BE2C (cell line): ENCODE measurements around the gene CFAP299.
"Not testable (repeated sequence)": the region's sequence is repeated elsewhere in the genome, so short reads cannot be mapped to it uniquely, and the experiment has no call there.

Experiments
- DNase-seq: peaks from one replicate; pipeline ENCODE4 v3.0.0-alpha.2; 2020
- H3K27me3 ChIP-seq: fragments of 250-450 bp; sonication (Bioruptor Pico); 2 replicates; pipeline ENCODE4 v1.5.1; 2020; ENCODE audit warnings: mild to moderate bottlenecking
- H3K36me3 ChIP-seq: fragments of 250-450 bp; sonication (Bioruptor Pico); 2 replicates; pipeline ENCODE4 v1.5.1; 2020; ENCODE audit warnings: mild to moderate bottlenecking
- H3K4me1 ChIP-seq: fragments of 250-450 bp; sonication (Bioruptor Pico); 2 replicates; pipeline ENCODE4 v1.5.1; 2020
- H3K4me3 ChIP-seq: 2 replicates; pipeline ENCODE4 v1.5.1; 2011; ENCODE audit warnings: low read depth, low read length
- H3K9me3 ChIP-seq: fragments of 250-450 bp; sonication (Bioruptor Pico); 2 replicates; pipeline ENCODE4 v1.5.1; 2020
- TF ChIP-seq, protein P1 (sequence below): IDR thresholded peaks from 2 replicates; pipeline ENCODE4 v1.5.1; 2012; ENCODE audit warnings: mild to moderate bottlenecking, low read depth, low read length

The CFAP299 gene

DNA sequence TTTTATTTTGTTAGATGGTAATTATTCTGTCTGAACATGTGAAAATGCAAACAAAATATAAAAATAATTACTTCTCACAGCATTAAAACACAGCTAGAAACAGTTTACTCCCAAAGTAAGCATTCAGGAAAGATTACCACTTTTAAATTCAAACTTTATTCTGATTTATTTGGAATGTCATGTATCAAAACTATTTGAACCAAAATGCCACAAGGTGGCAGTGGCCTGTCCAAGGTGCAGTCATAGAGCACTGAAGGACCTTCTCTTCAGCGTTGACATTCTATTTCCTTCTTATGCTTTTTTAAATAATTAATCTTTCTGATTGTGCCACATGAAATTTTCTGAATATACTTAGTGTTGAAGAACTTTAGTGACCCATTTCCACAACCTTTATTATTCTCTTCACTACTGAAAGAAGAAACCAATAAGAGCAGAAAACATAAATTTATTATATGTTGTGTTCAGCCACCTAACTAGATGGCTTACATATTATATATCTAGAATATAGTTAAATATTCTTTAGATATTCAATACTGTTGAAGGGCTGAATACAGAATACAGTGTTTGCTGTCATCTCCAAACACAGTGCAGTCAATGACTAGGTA is 283.6 kb downstream of the CFAP299 start:
- TF ChIP-seq, protein P1, sequence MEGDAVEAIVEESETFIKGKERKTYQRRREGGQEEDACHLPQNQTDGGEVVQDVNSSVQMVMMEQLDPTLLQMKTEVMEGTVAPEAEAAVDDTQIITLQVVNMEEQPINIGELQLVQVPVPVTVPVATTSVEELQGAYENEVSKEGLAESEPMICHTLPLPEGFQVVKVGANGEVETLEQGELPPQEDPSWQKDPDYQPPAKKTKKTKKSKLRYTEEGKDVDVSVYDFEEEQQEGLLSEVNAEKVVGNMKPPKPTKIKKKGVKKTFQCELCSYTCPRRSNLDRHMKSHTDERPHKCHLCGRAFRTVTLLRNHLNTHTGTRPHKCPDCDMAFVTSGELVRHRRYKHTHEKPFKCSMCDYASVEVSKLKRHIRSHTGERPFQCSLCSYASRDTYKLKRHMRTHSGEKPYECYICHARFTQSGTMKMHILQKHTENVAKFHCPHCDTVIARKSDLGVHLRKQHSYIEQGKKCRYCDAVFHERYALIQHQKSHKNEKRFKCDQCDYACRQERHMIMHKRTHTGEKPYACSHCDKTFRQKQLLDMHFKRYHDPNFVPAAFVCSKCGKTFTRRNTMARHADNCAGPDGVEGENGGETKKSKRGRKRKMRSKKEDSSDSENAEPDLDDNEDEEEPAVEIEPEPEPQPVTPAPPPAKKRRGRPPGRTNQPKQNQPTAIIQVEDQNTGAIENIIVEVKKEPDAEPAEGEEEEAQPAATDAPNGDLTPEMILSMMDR: peak; percentile 22
- no peak overlapping the region for H3K4me3 ChIP-seq
- no peaks in the 10 kb centered on the region for H3K4me1 ChIP-seq
- H3K36me3 ChIP-seq: no peaks in the 10 kb centered on the region
- H3K9me3 ChIP-seq: no peaks in the 10 kb centered on the region
- no peaks in the 10 kb centered on the region for H3K27me3 ChIP-seq
- DNase-seq: no peak

DNA sequence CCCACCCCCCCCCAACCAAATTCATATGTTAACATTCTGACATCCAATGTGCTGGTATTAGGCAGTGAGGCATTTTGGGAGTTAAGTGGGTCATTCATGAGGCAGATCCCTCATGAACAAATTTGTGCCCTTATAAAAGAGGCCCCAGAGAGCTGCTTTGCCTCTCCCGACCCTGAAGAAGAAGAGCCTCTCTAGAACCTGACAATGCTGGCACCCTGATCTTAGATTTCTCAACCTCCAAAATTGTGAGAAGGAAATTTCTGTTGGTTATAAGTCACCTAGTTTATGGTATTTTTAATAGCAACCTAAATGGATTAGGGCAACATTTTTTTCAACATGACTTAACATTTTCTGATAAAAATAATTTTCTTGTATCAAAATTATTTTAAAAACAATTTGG is 296.3 kb downstream of the CFAP299 start:
- no peak for DNase-seq
- no peaks in the 10 kb centered on the region for H3K9me3 ChIP-seq
- TF ChIP-seq, protein P1: no peak
- H3K36me3 ChIP-seq: no peaks in the 10 kb centered on the region
- H3K27me3 ChIP-seq: no peaks in the 10 kb centered on the region
- H3K4me1 ChIP-seq: no peaks in the 10 kb centered on the region
- no peak overlapping the region for H3K4me3 ChIP-seq

DNA sequence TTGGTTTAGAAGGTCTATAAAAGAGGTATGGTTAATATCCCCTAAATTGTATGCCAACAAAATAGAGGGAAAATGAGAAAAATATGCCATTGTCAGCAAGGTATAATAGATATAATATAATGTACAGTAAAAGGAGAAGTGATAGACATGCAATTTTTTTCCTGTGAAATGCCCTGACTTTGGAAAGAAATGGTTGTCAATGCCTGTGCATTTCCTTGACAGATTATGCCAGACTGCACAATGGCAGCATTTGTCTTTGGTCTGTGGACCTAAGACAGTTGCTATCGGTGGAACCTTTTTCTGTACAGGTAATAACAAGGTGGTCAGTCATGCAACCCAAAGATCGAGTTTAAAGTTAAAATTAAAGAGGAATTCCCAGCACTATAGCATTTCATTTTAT is 301.7 kb downstream of the CFAP299 start:
- H3K4me1 ChIP-seq: no peaks in the 10 kb centered on the region
- no peaks in the 10 kb centered on the region for H3K27me3 ChIP-seq
- no peak overlapping the region for H3K4me3 ChIP-seq
- no peak for DNase-seq
- H3K36me3 ChIP-seq: no peaks in the 10 kb centered on the region
- H3K9me3 ChIP-seq: no peaks in the 10 kb centered on the region
- TF ChIP-seq, protein P1: no peak

DNA sequence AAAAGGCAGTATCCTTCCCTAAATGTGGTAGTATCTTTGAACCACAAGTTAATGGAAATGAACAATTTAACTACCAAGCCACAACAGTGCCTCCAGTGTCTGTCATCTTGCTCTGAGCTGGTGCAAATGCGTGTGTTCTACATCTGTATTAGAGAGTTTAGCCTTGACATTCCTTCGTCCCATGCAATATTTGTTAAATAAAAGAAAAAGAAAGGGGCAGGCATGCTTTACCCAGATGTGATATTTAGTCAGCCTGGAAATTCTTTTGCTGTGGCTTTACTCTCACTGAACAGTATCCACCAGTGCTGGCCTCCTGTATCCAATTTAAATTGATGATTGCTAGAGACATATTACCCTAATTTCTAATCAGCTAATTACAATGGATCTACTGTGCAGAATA is 310.5 kb downstream of the CFAP299 start:
- Histone ChIP-seq H3K4me3 (no peak overlapping the region), H3K9me3 (no peaks in the 10 kb centered on the region), H3K4me1 (no peaks in the 10 kb centered on the region), H3K36me3 (no peaks in the 10 kb centered on the region), H3K27me3 (no peaks in the 10 kb centered on the region)
- no peak for DNase-seq
- TF ChIP-seq, protein P1: no peak

DNA sequence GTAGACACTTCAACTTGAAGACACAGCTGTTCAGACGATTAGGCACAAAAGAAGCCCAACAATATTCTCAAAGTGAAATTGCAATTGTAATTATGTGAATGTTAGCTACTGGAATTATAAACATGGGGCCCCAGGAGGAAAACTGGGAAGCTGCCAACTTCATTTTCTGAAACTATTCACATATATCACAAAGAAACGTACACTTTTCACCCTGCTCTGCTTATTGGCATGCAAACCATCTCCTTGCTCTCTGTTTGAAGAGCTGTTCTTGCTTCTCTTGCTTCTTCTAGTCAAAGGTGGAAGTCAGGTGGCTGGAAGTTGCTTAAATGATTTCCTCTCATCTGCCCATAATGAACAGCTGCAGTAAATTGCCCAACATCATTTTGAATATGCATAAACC is 320.1 kb downstream of the CFAP299 start:
- Histone ChIP-seq H3K4me3 (no peak overlapping the region), H3K9me3 (no peaks in the 10 kb centered on the region), H3K36me3 (no peaks in the 10 kb centered on the region), H3K27me3 (no peaks in the 10 kb centered on the region), H3K4me1 (no peaks in the 10 kb centered on the region)
- TF ChIP-seq, protein P1: no peak
- DNase-seq: no peak

DNA sequence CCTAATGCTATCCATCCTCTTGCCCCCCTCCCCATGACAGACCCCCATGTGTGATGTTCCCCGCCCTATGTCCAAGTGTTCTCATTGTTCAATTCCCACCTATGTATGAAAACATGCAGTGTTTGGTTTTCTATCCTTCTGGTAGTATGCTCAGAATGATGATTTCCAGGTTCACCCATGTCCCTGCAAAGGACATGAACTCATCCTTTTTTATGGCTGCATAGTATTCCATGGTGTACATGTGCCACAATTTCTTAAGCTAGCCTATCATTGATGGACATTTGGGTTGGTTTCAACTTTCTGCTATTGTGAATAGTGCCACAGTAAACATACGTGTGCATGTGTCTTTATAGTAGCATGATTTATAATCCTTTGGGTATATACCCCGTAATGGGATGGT is 334.6 kb downstream of the CFAP299 start:
- H3K9me3 ChIP-seq, H3K27me3 ChIP-seq, H3K36me3 ChIP-seq, H3K4me3 ChIP-seq, DNase-seq, H3K4me1 ChIP-seq: not testable (repeated sequence)

DNA sequence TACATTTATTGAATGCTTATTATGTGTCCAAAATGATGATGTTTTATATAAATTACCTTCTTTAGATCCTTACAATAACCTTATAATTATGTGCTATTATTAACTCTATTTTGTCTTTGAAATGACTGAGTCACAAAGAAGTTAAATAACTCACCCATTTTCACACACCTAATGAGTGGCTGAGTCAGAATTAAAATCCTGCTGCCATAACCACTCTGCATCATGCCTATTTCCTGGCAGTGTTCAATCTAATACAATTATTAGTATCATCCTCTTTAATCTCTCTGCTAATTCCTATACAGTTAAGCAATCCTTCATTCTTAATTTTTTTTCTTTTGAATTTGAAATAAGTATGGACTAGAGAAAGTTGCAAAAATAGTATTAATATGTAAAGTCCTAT is 342.9 kb downstream of the CFAP299 start:
- no peaks in the 10 kb centered on the region for H3K36me3 ChIP-seq
- H3K27me3 ChIP-seq: no peaks in the 10 kb centered on the region
- H3K4me3 ChIP-seq: no peak overlapping the region
- TF ChIP-seq, protein P1: no peak
- no peaks in the 10 kb centered on the region for H3K4me1 ChIP-seq
- H3K9me3 ChIP-seq: no peaks in the 10 kb centered on the region
- no peak for DNase-seq
